ENCODE results near the gene EP300. TPM values are rescaled to one million over a fixed set of nuclear protein-coding genes. Genes with fewer than 3 reads are reported as not detected.

Gene EP300
- total and polyA plus RNA-seq, 2 donors from 2014 or later = 4.1 to 76.8 TPM

- H3K36me3 ChIP-seq (ENCODE audit: control insufficient read depth in 2 of 3, insufficient read depth in 3 of 3, low read length in 3 of 3) = peaks cover 24 to 69% (median 33%) of the 10 kb centered on the region in 3 donors
- no peaks in the 10 kb centered on the region for H3K4me1 ChIP-seq (ENCODE audit: control insufficient read depth in 2 of 3, insufficient read depth in 2 of 3, low read depth in 1 of 3, low read length in 3 of 3)
- no peak for TF ChIP-seq CTCF (IDR thresholded peaks at IDR 0.05; ENCODE audit: borderline replicate concordance, extremely low read depth, insufficient read depth)
- intact Hi-C loops (cut with DNase I) = no loop called here
- FAIRE-seq (no peak), DNase-seq (no peak)
- no peak overlapping the region for H3K27ac ChIP-seq (ENCODE audit: low read depth in 2 of 2, low read length in 2 of 2)
- no peaks in the 10 kb centered on the region for H3K9me3 ChIP-seq (ENCODE audit: control insufficient read depth in 2 of 3, insufficient read depth in 1 of 3, low read length in 3 of 3)
- H3K9ac ChIP-seq (ENCODE audit: low read length in 3 of 3) = no peak overlapping the region
- H3K27me3 ChIP-seq (ENCODE audit: control insufficient read depth, insufficient read depth, low read length) = no peaks in the 10 kb centered on the region
- H3K4me3 ChIP-seq (ENCODE audit: low read length in 3 of 3) = no peak overlapping the region
Measured at GRCh38 chr22:41169157-41169556, 76.8 kb downstream of the EP300 start.

GRCh38 chr22:41171996-41172395 is 79.6 kb downstream of the EP300 start:
- peaks cover 18 to 81% (median 42%) of the 10 kb centered on the region in 3 donors for H3K36me3 ChIP-seq (ENCODE audit: control insufficient read depth in 2 of 3, insufficient read depth in 3 of 3, low read length in 3 of 3)
- no peak for DNase-seq
- H3K4me3 ChIP-seq (ENCODE audit: low read length in 3 of 3) = no peak overlapping the region
- H3K4me1 ChIP-seq (ENCODE audit: control insufficient read depth in 2 of 3, insufficient read depth in 2 of 3, low read depth in 1 of 3, low read length in 3 of 3) = no peaks in the 10 kb centered on the region
- H3K9ac ChIP-seq (ENCODE audit: low read length in 3 of 3) = no peak overlapping the region
- intact Hi-C loops (cut with DNase I) = no loop called here
- H3K27me3 ChIP-seq (ENCODE audit: control insufficient read depth, insufficient read depth, low read length) = no peaks in the 10 kb centered on the region
- no peak for TF ChIP-seq CTCF (IDR thresholded peaks at IDR 0.05; ENCODE audit: borderline replicate concordance, extremely low read depth, insufficient read depth)
- H3K9me3 ChIP-seq (ENCODE audit: control insufficient read depth in 2 of 3, insufficient read depth in 1 of 3, low read length in 3 of 3) = no peaks in the 10 kb centered on the region
- no peak overlapping the region for H3K27ac ChIP-seq (ENCODE audit: low read depth in 2 of 2, low read length in 2 of 2)
- FAIRE-seq = no peak

GRCh38 chr22:41175546-41175945 is 83.2 kb downstream of the EP300 start:
- no peak for DNase-seq
- no peak overlapping the region for H3K27ac ChIP-seq (ENCODE audit: low read depth in 2 of 2, low read length in 2 of 2)
- H3K9ac ChIP-seq (ENCODE audit: low read length in 3 of 3) = no peak overlapping the region
- no peak for FAIRE-seq
- TF ChIP-seq CTCF (IDR thresholded peaks at IDR 0.05; ENCODE audit: borderline replicate concordance, extremely low read depth, insufficient read depth) = no peak
- intact Hi-C loops (cut with DNase I) = no loop called here
- H3K27me3 ChIP-seq (ENCODE audit: control insufficient read depth, insufficient read depth, low read length) = no peaks in the 10 kb centered on the region
- H3K4me3 ChIP-seq (ENCODE audit: low read length in 3 of 3) = no peak overlapping the region
- no peaks in the 10 kb centered on the region for H3K9me3 ChIP-seq (ENCODE audit: control insufficient read depth in 2 of 3, insufficient read depth in 1 of 3, low read length in 3 of 3)
- no peaks in the 10 kb centered on the region for H3K4me1 ChIP-seq (ENCODE audit: control insufficient read depth in 2 of 3, insufficient read depth in 2 of 3, low read depth in 1 of 3, low read length in 3 of 3)
- peaks cover 10 to 73% (median 45%) of the 10 kb centered on the region in 3 donors for H3K36me3 ChIP-seq (ENCODE audit: control insufficient read depth in 2 of 3, insufficient read depth in 3 of 3, low read length in 3 of 3)

- DNase-seq = no peak
- TF ChIP-seq CTCF (IDR thresholded peaks at IDR 0.05; ENCODE audit: borderline replicate concordance, extremely low read depth, insufficient read depth) = no peak
- intact Hi-C loops (cut with DNase I) = no loop called here
Measured at GRCh38 chr22:41177040-41177621, 84.7 kb downstream of the EP300 start.

More at GRCh38 chr22:41177040-41177621, 84.7 kb downstream of the EP300 start:
- Histone ChIP-seq H3K9me3 (ENCODE audit: control insufficient read depth in 2 of 3, insufficient read depth in 1 of 3, low read length in 3 of 3) (no peaks in the 10 kb centered on the region), H3K36me3 (ENCODE audit: control insufficient read depth in 2 of 3, insufficient read depth in 3 of 3, low read length in 3 of 3) (peaks cover 10 to 65% (median 41%) of the 10 kb centered on the region in 3 donors), H3K27ac (ENCODE audit: low read depth in 2 of 2, low read length in 2 of 2) (no peak overlapping the region), H3K27me3 (ENCODE audit: control insufficient read depth, insufficient read depth, low read length) (no peaks in the 10 kb centered on the region), H3K9ac (ENCODE audit: low read length in 3 of 3) (no peak overlapping the region), H3K4me1 (ENCODE audit: control insufficient read depth in 2 of 3, insufficient read depth in 2 of 3, low read depth in 1 of 3, low read length in 3 of 3) (no peaks in the 10 kb centered on the region), H3K4me3 (ENCODE audit: low read length in 3 of 3) (no peak overlapping the region)
- no peak for FAIRE-seq
